ENCODE data around the gene RBM23.

GRCh38 chr14:22962061-22962676 is 43.2 kb upstream of the RBM23 start:
- TF ChIP-seq CTCF (IDR thresholded peaks at IDR 0.05) = no peak
- no peak for TF ChIP-seq POLR2A (IDR thresholded peaks at IDR 0.05)

Measured in testis (tissue), 2 donors.